GM12878 (cell line): ENCODE measurements around the gene SUSD1. TPM values are rescaled to one million over a fixed set of nuclear protein-coding genes. Genes with fewer than 3 reads are reported as not detected.

ENCODE experiments used
- JUNB ChIP-seq: IDR thresholded peaks from 2 replicates; pipeline ENCODE4 v1.6.1; 2016; ENCODE audit warnings: antibody characterized with exemption, mild to moderate bottlenecking
- SRF ChIP-seq, 2 experiments: IDR thresholded peaks; 2 replicates each; pipeline ENCODE4 v1.6.1; 2011; ENCODE audit warnings: low read depth in 2 of 2, low read length in 2 of 2, mild to moderate bottlenecking in 1 of 2, moderate library complexity in 1 of 2
- TAF1 ChIP-seq: IDR thresholded peaks from 2 replicates; pipeline ENCODE4 v1.6.1; 2011; ENCODE audit warnings: mild to moderate bottlenecking, low read depth, low read length, borderline replicate concordance
- WRNIP1 ChIP-seq: IDR thresholded peaks from 2 replicates; pipeline ENCODE4 v1.6.1; 2011; ENCODE audit warnings: low read depth, low read length, improper control_type of control experiment, borderline replicate concordance
- polyA plus RNA-seq, 11 experiments: library from polyadenylated mRNA; depleted of rRNA in 4 of 11; unstranded in 6 of 11; stranded (reverse) in 5 of 11; fragments of >200 nt; fragmentation: Nextera tagmentation in 4 of 11; fragmentation: Illumina TruSeq in 1 of 11; extraction: Ambion mirVana in 4 of 11; extraction: Trizol in 1 of 11; gene quantifications; 1 replicate in 1 of 11; 2 replicates in 10 of 11; pipeline versions ENCODE4 v1.2.1 to v1.2.3, GENCODE V29; 2011 to 2016; ENCODE audit warnings: inconsistent platforms in 2 of 11, missing spikeins in 2 of 11, low read depth in 1 of 11
- total RNA-seq, 4 experiments: library from RNA; depleted of rRNA in 3 of 4; stranded (reverse); fragments of >200 nt in 3 of 4; fragmentation: Illumina TruSeq in 1 of 4; extraction: Trizol in 1 of 4; gene quantifications; 2 replicates each; pipeline versions ENCODE4 v1.2.1 to v1.2.3, GENCODE V29; 2013 to 2021
- TF ChIP-seq, protein P1 (sequence below): IDR thresholded peaks from 2 replicates; pipeline ENCODE4 v1.6.1; 2011; ENCODE audit warnings: borderline replicate concordance, low read depth, mild to moderate bottlenecking, moderate library complexity, low read length; ENCODE audit not compliant: insufficient read depth, poor library complexity, severe bottlenecking
- TF ChIP-seq, protein P2 (sequence below): IDR thresholded peaks from 2 replicates; pipeline ENCODE4 v1.6.1; 2012; ENCODE audit warnings: low read length, inconsistent platforms

SUSD1 gene
- total and polyA plus RNA-seq, 10 of the 15 experiments (the other 5 are each of a cell fraction or from before 2014, with no cell fraction given) = 6.7 to 20.8 (median 13.2) TPM

DNA sequence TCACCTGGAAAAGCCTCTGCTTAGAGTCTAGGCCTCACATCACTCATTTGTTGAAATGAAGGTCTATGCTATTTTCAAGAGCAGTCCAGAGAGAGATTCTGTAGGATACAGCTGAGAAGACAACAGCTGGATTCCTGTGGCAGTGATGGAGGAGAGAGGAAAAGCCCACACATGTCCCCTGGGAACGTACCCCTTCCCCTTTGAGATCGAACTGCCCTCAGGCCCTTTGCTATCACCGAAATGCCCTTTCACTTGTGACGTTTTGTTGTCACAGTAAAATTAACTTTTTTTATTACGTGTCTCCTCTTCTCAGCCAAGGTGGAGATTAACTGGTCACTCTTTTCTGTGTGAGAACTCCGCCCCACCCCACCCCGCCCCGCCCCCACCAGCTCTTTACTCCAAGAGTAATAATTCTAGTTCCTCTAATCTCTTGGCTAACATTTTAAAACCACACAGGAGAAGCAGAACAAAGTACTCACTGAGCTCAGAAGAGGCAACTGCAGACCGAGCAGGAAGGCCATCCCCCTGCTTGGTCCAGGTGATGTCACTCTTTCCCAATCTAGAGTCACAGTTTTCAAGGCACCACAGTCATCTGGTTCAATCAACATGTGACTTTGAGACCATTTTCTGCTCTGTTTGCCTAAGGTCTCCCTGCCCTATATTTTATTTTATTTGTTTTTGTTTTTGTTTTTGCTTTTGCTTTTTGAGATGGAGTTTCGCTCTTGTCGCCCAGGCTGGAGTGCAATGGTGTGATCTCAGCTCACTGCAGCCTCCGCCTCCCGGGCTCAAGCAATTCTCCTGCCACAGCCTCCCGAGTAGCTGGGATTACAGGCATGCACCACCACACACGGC is 105.6 kb downstream of the SUSD1 start (continued):
- TF ChIP-seq TAF1 (no peak), SRF (IDR thresholded peaks at IDR 0.05; ENCODE audit: low read depth in 2 of 2, low read length in 2 of 2) (no peak), JUNB (peak; percentile 26; the same call in 1 of the 2 replicates), WRNIP1 (no peak)
- TF ChIP-seq, protein P1, sequence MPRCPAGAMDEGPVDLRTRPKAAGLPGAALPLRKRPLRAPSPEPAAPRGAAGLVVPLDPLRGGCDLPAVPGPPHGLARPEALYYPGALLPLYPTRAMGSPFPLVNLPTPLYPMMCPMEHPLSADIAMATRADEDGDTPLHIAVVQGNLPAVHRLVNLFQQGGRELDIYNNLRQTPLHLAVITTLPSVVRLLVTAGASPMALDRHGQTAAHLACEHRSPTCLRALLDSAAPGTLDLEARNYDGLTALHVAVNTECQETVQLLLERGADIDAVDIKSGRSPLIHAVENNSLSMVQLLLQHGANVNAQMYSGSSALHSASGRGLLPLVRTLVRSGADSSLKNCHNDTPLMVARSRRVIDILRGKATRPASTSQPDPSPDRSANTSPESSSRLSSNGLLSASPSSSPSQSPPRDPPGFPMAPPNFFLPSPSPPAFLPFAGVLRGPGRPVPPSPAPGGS = no peak
- TF ChIP-seq, protein P2, sequence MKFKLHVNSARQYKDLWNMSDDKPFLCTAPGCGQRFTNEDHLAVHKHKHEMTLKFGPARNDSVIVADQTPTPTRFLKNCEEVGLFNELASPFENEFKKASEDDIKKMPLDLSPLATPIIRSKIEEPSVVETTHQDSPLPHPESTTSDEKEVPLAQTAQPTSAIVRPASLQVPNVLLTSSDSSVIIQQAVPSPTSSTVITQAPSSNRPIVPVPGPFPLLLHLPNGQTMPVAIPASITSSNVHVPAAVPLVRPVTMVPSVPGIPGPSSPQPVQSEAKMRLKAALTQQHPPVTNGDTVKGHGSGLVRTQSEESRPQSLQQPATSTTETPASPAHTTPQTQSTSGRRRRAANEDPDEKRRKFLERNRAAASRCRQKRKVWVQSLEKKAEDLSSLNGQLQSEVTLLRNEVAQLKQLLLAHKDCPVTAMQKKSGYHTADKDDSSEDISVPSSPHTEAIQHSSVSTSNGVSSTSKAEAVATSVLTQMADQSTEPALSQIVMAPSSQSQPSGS = peak; percentile 72
